Cardiac septum (tissue), 1 donor: ENCODE data around the gene P3H3. TPM values are rescaled to one million over a fixed set of nuclear protein-coding genes. Genes with fewer than 3 reads are reported as not detected.

Source experiments
- DNase-seq: peaks from one replicate; pipeline ENCODE4 v3.0.0-alpha.2; 2020; ENCODE audit warnings: low spot score
- intact Hi-C: fragments of 100-400 bp; cut with DNase I; formaldehyde crosslinking; loops from one replicate; pipeline ENCODE4 v1.14.0; 2022
- total RNA-seq: library from RNA; stranded (reverse); fragmentation: NEBNext Ultra II Directional; extraction: Animal tissue kit (Norgen Biotek cat#: 25700); gene quantifications from one replicate; pipeline ENCODE4 v1.2.1, GENCODE V29; 2021
- donor health status: DM: no; HTN: no; CAD: no.

The P3H3 gene
- total RNA-seq, 1 donor from 2014 or later, result 25.7 TPM

DNA sequence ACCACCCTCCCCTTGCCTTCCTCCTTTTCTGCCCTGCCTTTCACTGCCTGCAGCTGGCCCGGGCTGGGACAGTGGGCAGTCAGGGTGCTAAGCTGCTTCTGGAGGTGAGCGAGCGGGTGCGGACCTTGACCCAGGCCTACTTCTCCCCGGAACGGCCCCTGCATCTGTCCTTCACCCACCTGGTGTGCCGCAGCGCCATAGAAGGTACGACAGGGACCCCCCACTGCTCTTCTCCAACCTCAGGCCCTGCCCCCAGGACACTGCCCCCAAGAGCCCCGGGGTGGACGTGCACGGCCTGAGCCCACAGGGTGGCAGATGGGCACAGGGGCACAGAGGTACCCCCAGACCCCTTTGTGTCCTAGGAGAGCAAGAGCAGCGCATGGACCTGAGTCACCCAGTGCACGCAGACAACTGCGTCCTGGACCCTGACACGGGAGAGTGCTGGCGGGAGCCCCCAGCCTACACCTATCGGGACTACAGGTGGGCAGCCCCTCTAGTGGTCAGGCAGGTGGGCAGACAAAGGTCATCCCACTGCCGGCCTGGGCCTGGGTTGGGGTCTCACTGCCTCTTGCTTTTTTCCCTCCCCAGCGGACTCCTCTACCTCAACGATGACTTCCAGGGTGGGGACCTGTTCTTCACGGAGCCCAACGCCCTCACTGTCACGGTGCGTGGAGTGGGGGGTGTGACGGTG, 9.3 kb downstream of the P3H3 start:
- intact Hi-C loops, result no loop called here
- DNase-seq, result no peak

DNA sequence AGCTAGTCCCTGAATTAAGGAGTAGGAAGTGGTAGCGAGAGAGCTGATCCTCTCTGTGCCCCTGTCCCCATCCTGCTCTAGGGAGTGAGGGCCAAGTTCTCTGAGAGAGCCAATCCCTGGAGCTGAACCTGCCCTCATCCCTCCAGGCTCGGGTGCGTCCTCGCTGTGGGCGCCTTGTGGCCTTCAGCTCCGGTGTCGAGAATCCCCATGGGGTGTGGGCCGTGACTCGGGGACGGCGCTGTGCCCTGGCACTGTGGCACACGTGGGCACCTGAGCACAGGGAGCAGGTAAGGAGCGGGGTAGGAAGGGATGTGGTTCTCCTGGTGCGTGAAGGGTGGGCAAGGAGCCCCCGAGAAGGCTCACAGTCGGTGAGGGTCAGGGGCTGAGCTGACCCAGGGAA, 10.6 kb downstream of the P3H3 start:
- DNase-seq, result no peak
- intact Hi-C loops, result no loop called here

- intact Hi-C loops, result no loop called here
- no peak for DNase-seq
These were observed 11.4 kb downstream of the P3H3 start for GRCh38 chr12:6839482-6840201.

GRCh38 chr12:6840330-6840729, 12.1 kb downstream of the P3H3 start:
- intact Hi-C loops, result no loop called here
- DNase-seq, result no peak

DNA sequence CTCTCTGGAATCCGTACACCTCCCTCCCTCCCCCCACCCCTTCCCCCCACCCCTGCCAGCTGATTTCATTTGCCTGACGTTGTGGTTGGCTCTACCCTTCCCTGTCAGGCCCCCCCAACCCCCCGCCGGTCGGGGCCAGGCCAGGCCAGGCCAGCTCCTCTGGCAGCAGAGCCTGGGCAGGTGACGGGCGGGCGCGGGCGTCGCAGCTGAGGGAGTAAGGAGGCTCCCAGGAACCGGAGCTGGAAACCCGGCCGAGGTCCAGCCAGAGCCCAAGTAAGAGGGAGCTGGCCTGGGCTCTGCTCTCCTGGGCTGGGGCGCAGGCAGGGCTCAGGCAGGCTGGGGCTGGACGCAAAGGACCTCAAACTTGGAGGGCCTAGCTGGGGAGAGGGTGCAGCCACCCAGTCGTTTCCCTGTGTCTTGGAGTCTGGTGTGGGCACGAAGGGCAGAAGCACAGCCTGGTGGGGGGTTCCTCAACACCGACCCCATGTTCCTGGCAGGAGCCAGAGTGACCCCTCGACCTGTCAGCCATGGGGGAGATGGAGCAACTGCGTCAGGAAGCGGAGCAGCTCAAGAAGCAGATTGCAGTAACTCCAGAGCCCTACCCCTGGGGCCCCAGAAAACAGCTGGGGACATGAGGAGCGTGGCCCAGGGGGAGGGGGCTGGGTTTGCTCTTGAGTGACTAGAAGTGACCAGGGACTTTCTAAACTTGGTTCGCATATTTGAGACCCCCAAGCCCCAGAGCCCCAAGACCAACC, 12.7 kb downstream of the P3H3 start, which contains the start of gene GNB3:
Gene GNB3 (plus strand): TSS at position 165 of the 755 bp plus-strand sequence. CDS start 363 bp downstream, at position 528.
- no peak for DNase-seq
- intact Hi-C loops, result no loop called here

- DNase-seq, result no peak
These were observed 13.9 kb downstream of the P3H3 start for GRCh38 chr12:6842075-6842474.

GRCh38 chr12:6843118-6843902, 15.1 kb downstream of the P3H3 start:
- intact Hi-C loops, result no loop called here
- DNase-seq, result no peak

More at GRCh38 chr12:6842075-6842474, 13.9 kb downstream of the P3H3 start:
- intact Hi-C loops, result no loop called here

DNA sequence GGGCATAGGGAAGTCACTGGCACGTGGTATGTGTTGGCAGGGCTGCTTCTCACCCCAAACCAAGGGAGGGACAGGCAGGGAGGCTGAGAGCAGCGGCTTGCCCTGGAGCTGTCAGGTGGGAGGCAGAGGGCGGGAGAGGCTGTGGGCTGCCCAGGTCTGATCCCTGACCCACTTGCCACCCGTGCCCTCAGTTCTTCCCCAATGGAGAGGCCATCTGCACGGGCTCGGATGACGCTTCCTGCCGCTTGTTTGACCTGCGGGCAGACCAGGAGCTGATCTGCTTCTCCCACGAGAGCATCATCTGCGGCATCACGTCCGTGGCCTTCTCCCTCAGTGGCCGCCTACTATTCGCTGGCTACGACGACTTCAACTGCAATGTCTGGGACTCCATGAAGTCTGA, 17.2 kb downstream of the P3H3 start:
- intact Hi-C loops, result no loop called here

GRCh38 chr12:6846316-6846869, 18.2 kb downstream of the P3H3 start:
- no peak for DNase-seq
- intact Hi-C loops, result no loop called here

More for the DNA sequence above, 17.2 kb downstream of the P3H3 start:
- no peak for DNase-seq

GRCh38 chr12:6847676-6848075, 19.5 kb downstream of the P3H3 start:
- intact Hi-C loops, result no loop called here
- DNase-seq, result no peak

DNA sequence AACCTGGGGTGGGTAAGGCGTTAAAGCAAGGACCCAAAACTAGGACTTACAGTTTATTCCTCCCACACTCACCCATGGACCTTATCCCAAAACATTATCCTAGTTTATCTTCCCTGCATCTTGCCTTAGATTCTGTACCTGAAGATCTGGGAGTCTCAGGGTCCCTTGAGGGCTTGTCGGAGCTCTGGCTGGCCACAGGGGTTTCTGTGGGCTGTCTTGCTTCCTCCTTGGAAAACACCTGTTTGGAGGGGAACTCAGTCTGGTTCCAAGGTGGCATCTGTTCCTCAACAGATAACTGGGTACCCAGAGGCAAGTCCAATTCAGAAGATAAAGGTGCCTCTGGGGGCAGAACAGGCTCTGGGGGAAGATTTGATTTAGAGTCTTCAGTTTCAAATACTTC, 21.2 kb downstream of the P3H3 start:
- intact Hi-C loops, result no loop called here
- DNase-seq, result no peak

DNA sequence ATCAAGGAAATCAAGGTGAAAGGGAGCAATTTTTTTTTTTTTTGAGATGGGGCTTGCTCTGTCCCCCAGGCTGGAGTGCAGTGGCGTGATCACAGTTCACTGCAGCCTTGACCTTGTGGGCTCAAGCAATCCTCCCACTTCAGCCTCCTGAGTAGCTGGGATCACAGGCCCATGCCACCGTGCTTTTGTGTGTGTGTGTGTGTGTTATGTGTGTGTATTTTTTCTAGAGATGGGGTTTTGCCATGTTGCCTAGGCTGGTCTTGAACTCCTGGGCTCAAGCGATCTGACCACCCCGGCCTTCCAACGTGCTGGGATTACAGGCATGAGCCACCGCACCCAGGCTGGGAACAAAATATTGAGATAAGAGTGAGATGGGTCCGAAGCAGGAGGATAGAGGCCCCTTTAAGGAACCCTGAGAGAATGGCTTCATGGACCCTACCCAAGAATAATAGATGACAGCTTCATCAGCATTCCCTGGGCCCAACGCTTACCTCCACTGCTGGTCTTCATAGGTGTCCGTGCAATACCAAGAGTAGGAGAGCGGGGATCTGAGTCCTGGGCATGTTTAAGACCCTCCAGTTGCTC, 21.9 kb downstream of the P3H3 start:
- no peak for DNase-seq
- intact Hi-C loops, result no loop called here

- no peak for DNase-seq
- intact Hi-C loops, result no loop called here
These were observed 22.6 kb downstream of the P3H3 start for GRCh38 chr12:6850796-6851152.

- DNase-seq, result peak; percentile 96
- intact Hi-C loops, result no loop called here
These were observed 23.1 kb downstream of the P3H3 start, which contains the start of gene CDCA3 for GRCh38 chr12:6851153-6851920. Gene CDCA3, minus strand, starts transcription at chr12:6851286. Its CDS starts 334 bp downstream, at chr12:6850952.

- peak; percentile 100 for DNase-seq
- intact Hi-C loops, result no loop called here
These were observed 23.9 kb downstream of the P3H3 start, which contains the start of gene USP5 for GRCh38 chr12:6851921-6852650. Gene USP5, plus strand, starts transcription at chr12:6852150. Its CDS starts 30 bp downstream, at chr12:6852180.

- intact Hi-C loops, result no loop called here
- no peak for DNase-seq
These were observed 24.6 kb downstream of the P3H3 start for GRCh38 chr12:6852651-6853354.

- intact Hi-C loops, result no loop called here
- DNase-seq, result no peak
These were observed 25.4 kb downstream of the P3H3 start for GRCh38 chr12:6853626-6854025.
